GF-D8 (cell line): ENCODE measurements around the gene GIMD1.
A peak's percentile ranks its signal among the peaks of the same experiment; 100 is the strongest.
"Not testable (repeated sequence)": the region's sequence is repeated elsewhere in the genome, so short reads cannot be mapped to it uniquely, and the experiment has no call there.

Source experiments
- DNase-seq: peaks from one replicate; lab custom pipeline; 2025; lab: John Stamatoyannopoulos, UW

GIMD1 gene

DNA sequence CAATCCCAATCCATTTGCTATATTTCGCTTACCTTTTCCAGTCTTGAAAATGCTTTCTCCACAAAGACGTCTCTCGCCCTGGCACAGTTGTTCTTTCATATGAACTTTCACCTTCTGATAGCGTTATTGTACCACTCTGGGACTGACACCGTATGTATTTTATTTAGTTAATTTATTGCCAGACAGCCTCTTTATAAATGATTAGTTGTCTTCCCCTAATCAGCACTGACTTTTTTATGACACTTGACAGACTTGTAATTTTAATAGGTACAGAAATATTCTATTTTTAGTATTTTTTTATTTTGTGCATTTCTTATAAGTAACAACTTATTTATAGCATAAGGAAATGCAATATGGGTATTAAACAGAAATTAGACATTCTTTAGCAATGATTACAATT, at the start of gene GIMD1:
Gene GIMD1 (minus strand): TSS at position 101 of the 400 bp plus-strand sequence. CDS start 1,343 bp downstream, outside the sequence.
- DNase-seq: no peak

DNA sequence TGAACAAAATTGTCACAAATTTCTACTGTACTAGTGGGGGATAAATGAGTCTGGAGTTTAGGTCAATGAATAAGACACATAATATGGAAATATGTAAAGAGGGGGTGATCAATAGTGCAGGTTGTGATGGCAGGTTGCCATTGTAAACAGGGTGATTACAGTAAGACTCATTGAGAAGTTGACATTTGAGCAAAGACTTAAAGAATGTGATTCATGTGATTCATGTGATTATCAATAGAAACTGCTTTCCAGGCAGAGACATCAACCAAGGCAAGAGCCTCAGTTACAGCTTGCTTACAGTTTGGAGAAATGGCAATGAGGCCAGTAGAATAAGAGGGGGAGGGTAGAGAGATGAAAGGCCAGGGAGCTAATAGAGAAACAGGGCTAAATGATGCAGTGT, 45.8 kb upstream of the GIMD1 start:
- DNase-seq: no peak

DNA sequence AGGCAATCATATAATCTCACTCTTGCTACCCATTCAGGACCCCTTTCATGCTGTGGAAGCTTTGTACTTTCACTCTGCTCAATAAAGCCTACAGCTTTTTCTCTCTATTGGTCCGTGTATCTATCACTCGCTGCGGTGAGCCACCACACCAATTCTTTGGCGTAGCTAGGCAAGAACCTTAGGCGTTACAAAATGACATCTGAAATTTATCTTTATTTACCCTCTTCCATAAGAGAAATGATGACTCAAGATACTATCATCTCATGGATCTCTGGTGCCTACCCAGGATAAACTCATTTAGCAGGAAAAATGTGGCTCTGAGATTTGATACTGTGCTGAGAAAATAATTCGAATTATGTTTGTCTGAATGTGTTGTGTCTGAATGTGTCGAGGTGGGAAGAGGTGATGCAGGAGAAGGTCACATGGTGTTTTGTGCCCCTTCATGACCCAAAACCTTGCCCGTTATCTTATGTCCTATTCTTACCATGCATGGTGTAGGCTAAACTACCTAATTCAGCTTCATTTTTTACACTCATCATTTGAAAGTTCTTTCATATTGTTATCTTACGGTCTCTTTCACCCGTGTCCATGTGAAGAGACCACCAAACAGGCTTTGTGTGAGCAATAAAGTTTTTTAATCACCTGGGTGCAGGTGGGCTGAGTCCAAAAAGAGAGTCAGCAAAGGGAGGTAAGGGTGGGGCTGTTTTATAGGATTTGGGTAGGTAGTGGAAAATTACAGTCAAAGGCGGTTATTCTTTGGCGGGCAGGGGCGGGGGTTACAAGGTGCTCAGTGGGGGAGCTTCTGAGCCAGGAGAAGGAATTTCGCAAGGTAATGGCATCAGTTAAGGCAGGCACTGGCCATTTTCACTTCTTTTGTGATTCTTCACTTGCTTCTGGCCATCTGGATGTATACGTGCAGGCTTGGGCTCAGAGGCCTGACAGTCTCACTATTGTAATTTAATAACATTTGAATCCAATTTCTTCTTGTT, 41.6 kb upstream of the GIMD1 start:
- no peak for DNase-seq

DNA sequence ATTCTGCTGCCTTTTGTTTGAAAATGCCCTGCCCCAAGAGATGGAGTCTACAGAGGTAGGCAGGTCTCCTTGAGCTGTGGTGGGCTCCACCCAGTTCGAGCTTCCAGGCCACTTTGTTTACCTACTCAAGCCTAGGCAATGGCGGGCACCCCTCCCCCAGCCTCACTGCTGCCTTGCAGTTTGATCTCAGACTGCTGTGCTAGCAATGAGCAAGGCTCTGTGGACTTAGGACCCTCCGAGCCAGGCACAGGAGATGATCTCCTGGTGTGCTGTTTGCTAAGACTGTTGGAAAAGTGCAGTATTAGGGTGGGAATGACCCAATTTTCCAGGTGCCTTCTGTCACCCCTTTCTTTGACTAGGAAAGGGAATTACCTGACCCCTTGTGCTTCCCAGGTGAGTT, 39.4 kb upstream of the GIMD1 start:
- DNase-seq: not testable (repeated sequence)

DNA sequence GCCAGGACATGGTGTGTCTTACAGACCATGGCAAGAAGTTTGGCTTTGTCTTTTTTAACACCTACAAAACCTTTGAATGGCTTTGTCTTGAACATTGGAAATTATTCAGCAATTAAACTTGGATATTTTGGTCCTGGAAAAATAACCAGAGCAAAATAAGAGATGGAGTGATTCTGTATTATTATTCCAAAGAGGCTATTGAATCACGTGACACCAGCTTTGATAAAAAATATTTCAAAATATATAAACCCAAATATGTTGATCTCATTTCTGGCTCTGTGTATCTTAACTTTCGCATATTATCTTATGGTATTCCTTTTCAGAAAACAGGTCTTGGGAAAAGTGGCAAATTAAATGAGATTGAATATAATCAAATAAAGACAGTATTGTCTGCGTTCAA, 32.6 kb upstream of the GIMD1 start:
- no peak for DNase-seq

DNA sequence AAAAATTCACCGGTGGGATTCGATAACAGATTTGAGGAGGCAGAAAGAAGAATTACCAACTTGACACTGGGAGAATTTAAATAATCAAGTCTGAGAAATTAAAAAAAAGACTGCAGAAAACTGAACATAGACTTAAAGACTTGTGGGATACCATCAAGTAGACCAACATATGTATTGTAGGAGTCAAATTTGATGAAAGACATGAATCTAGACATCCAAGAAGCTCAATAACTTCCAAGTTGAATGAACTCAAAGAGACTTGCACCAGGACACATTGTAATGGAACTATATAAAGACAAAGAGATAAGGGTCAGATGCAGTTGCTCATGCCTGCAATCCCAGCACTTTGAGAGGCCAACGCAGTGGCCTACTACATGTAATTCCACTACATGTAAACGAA, 30.3 kb upstream of the GIMD1 start:
- not testable (repeated sequence) for DNase-seq

DNA sequence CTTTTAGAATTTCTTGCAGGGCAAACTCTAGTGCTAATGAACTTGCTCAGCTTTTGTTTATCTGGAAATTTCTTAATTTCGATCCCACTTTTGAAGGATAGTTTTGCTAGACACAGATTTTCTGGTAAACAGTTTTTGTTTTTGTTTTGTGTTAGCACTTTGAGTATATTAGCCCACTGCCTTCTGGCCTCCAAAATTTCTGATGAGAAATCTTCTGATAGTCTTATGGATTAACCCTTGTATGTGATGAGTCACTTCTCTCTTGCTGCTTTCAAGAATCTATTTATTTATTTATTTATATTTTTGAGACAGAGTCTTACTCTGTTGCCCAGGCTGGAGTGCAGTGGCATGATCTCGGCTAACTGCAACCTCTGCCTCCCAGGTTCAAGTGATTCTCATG, 27.0 kb upstream of the GIMD1 start:
- no peak for DNase-seq

DNA sequence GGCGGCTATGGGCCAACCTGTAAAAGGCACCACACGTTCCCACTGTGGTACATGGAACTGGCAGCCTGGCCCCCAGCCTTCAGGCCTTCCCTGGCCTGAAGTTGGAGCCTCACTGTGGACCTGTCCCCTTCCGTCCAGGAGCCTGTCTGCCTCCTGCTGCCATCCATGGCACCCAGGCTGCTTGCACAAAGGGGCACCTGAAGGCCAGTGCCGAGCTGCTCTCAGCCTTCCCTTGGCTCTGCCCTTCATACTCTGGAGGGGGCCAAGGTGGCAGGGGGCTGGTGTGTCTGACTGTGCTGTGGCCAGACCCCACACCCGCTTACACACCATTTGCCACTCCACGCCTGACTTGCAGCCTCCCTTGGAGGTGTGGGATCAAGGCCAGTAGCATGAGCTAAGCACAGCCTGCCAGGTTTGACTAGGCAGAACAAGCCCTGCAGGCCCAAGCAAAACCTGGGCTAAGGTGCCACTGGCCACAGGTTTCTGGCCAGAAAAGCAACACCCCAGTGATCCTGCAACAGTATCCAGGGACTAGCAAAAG, 17.3 kb upstream of the GIMD1 start:
- no peak for DNase-seq

DNA sequence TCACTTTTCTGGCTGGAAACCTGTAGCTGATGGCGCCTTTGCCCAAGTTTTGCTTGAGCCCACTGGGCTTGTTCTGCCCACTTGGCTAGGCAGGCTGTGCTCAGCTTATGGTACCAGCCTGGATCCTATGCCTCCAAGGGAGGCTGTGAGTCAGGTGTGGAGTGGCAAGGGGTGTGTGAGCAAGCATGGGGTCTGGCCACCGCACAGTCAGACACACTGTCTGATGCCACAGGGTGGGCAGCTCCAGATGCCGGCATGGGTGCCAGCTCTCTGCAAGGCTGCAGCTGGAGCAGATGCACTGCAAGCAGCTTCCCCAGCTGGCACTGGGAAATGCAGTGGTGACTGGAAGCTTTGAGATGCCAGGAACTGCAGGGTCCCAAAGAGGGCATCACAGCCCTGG, 16.3 kb upstream of the GIMD1 start:
- no peak for DNase-seq

DNA sequence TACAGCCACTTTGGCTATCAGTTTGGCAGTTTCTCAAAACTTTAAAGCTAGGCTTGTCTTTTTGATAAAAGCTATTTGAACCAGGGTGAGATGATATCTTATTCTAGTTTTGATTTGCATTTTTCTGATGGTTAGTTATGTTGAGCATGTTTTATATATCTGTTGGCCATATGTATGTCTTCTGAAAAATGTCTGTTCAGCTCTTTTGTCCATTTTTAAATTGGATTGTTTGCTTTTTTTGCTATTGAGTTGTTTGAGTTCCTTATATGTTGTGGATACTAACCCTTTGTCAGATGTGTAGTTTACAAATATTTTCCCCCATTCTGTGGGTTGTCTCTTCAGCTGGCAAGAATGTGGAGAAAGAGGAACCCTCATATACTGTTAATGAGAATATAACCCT, 11.6 kb upstream of the GIMD1 start:
- no peak for DNase-seq

DNA sequence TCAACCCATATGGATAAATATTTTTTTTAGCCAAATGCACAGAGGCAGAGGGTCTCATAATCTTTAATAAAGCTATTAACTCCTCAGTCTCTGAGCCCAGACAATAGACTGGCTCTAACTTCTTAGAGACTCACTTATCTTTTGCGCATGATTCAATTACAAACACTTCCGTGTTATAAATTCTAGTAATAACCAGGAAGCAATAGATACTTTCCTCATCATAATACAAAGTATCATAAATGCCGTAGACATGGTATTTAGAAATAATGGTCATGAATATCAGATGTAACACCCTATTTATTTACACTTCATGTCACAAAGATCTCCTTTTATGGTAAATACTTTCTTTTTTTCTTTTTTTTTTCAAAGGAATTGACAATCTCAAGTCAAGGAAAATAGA, 4.4 kb upstream of the GIMD1 start:
- no peak for DNase-seq

DNA sequence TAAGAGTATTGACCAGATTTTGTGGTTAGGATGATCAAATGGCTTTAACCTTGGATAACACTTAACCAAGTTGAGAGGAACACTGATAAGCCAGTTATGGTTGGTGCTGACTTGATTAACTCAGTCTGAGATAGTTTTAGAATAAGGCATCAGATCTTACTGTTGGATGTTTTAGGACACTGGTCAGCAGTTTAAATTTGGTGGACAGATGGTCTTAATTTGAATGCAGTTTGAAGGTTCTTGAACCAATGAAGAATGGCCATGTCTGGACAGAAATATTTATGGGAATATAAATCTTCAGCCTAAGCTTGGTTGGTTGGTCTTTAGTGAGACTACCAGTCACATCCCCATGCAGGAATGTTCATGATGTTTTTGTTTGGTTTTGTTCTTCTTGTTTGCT, 2.6 kb upstream of the GIMD1 start:
- DNase-seq: no peak

DNA sequence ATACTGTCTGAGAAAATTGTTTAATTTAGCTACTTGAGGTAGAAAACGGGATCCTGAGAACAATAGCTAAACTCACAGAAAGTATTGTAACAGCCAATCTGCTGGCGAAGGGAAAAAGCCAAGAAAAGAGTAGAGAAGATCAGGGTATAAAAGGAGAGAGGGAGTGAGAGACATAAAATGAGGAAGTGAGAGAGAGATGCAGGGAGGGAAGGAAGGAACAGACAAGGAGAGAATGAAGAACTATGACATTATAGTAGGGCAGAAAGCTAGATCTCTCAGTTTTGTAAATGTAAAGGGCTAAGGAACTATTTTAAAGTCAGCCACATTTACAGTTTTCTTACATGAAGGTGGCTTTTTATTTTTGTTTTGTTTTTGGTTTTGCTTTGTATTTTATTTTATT, 1.6 kb upstream of the GIMD1 start:
- DNase-seq: no peak

DNA sequence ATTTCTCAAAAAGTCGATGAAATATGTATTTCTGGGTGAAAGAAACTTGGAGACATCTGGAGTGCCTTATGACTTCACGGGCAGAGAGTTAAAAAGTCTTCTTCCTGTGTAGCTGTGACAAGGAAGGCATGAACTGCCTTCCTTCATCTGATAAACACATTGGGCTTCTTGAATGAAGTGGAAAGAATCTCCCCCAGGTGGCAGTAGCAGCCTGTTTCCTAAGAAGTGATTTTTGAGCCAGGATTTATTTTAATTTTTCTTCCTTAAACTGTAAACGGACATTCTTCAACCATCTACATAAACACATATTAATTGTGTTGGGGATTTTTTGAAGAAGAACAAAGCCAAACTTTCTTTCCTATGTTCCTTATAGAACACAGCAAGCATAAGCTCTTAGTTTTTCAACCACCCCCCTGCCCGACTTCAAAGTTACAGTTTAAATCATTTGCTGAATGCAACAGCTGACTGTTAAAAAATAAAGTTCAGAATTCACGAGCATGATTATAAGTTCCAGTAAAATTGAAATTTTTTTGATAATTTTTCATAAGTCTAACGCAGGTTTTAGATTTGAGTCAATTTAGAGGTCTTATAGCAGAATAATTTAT, 980 bp upstream of the GIMD1 start:
- DNase-seq: peak; percentile 52

DNA sequence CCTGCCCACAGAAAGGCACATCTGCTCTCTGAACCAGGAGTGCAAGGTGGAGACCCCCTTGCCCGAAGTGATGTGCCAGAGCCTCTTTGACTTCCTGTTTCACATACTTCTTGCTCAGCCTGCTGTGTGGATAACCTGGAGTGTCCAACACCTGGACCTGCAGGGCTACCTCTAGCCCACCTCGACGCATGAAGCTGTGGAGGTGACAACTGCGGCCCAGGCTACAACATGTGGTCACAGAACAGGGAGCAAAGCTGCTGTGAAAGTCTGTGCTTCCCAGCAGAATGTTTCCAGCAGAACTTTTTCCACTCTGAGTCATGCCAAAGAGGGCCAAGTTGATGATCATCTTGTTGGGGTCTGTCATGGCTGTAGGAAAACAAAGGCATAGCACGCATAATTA, 1.5 kb downstream of the GIMD1 start:
- DNase-seq: no peak

DNA sequence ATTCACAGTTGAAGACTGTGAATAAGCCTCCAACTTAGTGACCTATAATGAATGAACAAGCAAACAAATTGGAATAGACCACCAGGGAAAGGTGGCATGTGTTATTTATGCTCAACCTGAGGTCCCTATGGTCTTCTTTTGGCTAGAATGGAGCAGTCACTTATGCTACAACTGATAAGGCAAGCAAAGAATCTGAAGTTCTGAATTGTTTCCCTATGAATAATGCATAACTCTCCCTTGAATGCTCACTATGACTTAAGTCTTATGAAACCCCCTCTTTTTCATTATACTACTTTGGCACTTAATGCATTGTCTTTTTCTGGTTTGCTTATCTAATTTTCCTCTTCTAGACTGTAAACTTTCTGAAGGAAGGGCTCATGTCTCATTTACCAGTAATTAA, 2.6 kb downstream of the GIMD1 start:
- DNase-seq: no peak

DNA sequence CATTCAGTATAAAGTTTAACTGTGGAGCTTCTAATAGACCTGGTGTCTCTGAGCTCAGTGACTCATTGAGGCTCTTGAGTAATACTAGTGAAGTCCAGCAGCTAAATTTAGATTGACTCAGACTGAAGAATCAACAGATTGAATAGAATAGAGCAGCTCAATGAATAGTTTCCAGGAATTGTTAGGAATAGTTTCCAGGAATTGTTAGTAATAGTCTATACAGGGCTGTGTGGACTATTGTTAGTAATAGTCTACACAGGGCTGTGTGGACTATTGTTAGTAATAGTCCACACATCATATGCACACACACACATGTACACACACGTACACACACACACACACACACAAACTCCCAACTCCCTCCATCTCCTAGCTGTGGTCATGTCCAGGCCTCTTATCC, 3.0 kb downstream of the GIMD1 start:
- no peak for DNase-seq

DNA sequence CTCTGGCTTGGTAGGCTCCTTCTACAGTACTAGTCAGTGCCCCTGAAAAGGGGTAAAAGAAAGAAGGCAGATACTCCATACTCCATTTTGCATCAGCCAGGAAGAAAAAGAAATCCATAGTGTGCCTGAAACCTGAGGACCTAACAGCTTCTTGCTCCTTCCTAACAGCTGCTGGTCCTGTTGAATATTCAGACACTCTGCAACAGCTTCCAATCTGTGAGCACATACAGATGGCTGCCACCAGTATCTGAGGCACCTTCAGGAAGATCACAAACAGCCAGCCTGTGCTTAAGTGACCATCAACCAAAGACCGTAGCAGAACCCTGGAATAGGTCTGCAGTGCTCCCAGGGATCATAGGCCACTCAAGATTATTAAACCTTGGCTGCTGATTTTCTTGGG, 4.3 kb downstream of the GIMD1 start:
- DNase-seq: no peak

DNA sequence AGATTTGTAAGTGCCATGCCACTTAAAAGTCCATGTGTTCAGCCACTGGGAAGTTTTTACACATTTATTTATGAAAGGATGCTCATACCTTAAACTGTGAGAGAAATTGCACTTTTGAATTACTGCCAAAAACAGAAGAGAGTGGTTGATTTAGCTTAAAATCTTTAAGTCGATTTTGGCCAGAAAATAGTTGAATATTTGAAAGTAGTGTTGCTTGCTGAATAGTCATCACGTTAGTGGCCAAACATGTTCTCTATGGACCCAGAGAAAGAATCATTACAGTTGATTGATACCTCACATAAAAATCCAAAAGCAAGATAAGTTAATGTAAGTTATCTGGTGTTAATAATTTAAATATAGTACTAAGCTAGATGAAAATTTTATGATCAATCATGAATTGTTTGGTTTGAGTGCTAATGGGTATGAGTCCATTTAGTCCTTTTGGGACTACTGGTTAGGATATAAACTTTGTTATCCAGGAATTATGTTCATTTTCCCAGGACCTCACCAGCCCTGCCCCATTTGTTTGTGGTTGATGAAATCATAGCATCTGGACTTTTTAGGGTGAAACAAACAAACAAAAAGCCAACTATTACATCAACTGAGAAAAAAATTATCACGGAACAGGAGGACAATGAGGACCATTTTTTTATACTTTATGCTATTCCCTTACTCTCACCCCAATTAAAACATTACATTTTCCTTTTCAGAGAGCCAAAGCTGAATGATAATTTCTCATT, 6.3 kb downstream of the GIMD1 start:
- DNase-seq: no peak

DNA sequence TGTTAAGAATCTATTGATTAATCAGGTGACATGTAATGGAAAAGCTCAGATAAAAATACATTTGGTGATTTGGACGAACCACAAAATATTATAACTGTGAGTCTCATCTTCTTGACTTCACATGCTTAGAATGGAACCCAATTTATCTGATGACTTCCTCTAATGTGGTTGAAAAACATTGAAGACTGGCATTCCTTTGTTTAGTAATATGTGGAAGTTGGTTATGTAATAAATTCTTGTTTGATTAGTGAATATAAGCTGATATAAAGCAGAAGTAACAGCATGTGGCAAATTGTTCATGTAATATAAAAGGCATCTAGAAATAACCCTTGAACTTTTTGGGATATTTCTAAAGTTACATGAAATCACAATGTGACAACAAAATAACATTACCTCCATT, 9.7 kb downstream of the GIMD1 start:
- DNase-seq: peak; percentile 14

DNA sequence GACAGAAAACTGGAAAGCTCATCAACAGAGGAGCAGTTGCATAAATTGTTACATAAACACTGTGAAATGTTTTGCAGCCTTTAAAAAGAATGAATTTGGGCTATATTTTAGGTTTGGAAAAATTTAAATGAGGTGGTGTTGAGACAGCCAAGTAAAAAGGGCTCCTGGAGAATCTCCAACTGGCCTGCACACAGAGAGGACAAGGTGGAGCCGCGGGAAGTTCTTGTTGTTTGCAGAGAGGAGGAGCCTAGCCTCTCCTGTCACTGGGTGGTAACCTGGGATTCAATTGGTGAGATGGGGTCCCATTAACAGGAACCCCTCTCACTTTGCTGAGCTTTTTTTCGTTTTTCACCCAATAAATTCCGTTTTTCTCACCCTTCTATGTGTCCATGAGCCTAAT, 13.4 kb downstream of the GIMD1 start:
- DNase-seq: no peak

DNA sequence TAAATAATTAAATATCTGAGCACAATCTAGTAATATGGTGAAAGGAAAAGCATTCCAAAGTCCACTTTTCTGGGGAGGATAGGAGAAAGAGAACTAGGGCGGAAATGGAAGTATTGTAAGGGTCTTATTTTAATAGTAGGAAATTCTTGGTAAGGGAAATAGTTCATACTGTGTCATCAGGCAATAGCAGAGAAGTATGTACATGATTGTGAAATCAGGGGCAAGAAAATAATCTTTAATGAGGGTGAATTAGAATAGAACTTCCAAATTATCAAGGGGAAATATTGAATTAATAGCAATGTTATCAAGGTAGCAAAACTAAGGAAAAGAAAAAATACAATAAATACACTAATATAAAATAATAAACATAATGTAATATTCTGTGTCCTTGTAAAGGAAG, 14.8 kb downstream of the GIMD1 start:
- DNase-seq: no peak

DNA sequence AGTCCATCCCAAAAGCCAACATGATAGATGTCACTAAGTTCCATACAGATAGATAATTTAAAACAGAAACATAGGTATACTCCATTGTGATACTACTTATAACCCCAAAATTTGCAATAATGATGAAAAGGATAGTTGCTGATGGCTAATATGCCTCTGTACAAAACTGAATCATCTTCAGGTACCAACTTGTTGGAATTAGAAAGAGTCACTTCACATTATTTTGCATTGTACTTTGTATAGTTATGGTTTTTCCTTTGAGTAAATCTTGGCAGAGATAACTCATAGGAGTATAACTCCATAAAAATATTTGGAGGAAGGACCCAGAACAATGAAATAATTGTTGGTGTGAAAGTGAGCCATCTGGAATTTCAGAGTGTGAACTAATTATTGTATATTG, 17.6 kb downstream of the GIMD1 start:
- no peak for DNase-seq
